GM11168 (cell line): ENCODE data around the gene FUS.
"Not testable (repeated sequence)": the region's sequence is repeated elsewhere in the genome, so short reads cannot be mapped to it uniquely, and the experiment has no call there.

Experiments used
- in situ Hi-C: fragments of 300-500 bp; cut with MboI; formaldehyde crosslinking; loops from one replicate; pipeline ENCODE4 v1.12.0; 2022; ENCODE audit warnings: low sequenced_read_pairs; ENCODE audit not compliant: unreplicated experiment

The FUS gene

DNA sequence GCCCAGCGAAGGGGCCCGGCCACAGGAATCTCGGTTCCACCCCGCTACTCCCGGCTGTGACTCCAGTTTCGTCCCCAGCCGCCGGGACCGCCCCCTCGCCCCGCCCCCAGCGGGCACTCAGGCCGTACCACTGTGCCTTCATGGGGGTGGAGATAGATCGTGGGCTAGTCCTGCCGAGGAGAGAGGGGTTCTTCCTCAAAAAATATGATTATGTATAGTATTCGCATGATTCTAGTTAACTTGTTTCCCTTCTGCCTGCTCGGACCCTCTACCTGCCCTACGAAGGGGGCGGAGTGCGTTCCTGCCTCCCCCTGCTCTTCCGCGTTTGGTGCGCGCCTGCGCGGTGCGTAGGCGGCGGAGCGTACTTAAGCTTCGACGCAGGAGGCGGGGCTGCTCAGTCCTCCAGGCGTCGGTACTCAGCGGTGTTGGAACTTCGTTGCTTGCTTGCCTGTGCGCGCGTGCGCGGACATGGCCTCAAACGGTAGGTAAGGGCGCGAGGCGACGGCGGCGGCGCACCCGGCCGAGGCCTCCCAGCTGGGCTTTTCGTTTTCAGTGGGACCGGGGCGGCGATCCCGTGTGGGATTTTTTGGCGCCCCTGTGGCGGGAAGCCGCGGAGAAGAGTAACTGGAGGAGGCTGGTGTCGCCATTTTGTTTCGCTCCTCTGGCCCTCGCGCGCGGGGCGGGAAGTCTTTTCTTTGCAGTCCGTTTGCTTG lies at the start of gene FUS:
Gene FUS, plus strand, starts transcription at position 393 of the 713 bp plus-strand sequence. Its CDS starts 76 bp downstream, at position 469.
- in situ Hi-C loops: no loop called here

DNA sequence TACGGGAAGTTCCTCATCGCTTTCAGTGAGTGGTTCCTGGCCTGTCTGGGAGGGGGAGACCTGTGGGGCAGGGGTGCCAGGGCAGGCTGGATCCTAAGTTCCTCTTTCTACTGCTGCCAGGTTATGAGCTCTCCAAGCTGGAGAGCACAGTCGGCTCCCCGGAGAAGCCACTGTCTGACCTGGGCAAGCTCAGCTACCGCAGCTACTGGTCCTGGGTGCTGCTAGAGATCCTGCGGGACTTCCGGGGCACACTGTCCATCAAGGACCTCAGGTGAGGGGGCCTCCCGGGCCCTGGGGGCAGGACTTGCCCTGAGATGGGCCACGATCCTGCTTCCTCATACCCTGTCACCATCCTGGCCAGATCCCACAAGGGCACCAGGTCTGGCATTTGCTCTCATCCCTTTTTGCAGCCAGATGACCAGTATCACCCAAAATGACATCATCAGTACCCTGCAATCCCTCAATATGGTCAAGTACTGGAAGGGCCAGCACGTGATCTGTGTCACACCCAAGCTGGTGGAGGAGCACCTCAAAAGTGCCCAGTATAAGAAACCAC lies 49.5 kb upstream of the FUS start:
- in situ Hi-C loops: no loop called here

DNA sequence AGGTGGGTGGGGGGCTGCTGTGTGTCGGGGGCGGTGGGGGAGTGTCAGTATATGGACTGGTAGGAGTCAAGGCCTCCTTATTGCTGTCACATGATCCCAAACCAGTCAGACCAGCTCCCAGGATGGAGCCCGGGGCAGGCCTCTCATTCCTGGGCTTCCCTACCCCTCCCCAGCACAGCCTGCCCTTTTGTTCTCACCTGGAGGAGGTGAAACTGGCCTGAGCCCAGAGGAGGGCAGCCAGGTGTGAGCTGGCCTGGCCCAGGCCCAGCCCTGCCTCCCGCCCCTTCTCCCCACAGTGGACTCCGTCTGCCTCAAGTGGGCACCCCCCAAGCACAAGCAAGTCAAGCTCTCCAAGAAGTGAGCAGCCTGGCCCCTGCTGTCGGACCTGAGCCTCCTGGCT lies 49.0 kb upstream of the FUS start:
- in situ Hi-C loops: no loop called here

DNA sequence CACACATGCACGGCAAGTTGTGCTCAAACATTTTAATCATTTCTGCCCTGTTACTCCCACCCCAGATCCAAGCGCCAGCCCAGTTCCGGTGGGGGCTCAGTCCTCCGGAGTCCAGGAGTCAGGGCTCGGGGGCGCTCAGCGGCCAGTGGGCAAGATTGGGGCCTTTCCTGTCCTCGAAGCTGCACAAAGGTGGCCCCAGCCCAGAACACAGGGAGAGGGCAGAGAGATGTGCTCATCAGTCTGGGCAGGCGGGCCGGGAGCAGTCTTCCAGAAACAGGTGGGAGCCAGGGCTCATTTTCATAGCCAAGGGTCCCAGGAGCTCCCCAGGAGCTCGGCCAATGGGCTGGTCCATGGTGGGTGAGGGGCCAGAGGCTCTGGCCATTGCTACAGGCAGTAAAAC lies 48.5 kb upstream of the FUS start:
- in situ Hi-C loops: no loop called here

DNA sequence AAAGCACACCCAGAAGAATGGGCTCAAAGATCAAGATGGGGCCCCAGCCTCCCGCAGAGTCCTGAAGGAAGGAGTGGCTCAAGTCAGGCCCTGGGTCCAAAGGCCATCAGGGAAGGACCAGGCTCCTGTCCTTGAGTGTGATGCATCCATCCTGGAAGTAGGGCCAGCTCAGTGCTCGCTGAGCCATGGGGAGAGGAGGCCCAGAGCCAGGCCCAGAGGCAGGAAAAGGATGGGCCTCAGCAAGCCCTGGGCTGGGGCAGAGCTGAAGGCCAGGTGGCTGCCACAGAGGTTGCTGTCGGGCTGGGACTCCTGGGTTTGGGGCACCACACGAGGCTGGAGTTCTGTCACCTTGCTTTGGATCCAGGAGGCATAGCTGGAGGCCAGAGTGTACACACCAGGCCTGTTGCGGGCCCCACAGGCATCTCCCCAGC lies 48.1 kb upstream of the FUS start:
- in situ Hi-C loops: no loop called here

DNA sequence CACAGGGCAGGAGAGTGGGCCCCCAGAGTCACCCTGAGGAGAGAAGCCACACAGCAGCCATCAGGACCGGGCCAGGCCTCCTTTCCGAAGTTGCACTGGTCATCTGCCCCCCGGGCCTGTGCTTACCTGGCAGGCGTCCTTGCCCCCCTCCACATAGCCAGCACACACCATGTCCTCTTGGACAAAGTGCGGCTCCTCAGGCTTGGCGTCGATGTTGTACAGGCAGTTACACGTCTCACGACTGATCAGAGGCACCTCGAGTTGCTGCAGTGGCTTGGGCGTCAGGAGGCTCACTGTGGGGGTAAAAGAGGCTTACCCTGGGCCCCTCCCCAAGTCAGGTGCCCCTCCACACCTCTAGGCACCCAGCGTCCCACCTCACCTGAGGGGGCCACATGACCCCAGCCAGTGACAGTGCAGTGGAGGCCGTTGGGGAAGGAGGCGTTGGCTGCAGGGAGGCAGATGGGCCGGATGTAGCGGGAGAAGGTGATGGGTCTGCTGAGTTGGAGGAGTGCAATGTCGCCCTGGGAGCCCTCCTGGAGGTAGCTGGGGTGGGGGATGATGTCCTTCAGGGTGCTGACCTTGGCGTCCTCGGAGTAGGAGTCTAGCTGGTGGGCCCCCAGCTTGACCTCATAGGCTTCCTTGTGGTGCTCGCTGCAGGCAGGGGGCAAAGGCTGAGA lies 47.5 kb upstream of the FUS start:
- in situ Hi-C loops: no loop called here

DNA sequence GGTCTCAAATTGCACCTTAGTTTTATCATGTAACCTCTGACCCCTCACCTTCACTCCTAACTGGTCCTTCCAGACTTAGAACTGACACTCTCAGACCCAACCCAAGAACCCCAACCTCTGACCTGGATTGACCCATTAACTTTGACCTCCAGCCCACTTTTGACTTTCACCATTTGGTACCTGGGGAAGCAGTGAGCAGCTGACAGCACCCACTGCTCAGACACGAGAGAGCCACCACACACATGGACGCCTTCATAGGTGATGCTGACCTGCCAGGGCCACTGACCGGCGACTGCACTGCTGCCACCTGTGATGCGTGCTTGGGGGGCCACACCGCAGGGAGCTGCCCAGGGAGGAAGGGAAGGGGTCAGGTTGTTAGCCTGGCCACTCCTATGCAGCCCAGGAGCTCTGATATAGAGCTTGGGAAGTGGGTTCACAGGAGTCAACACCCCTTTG lies 46.9 kb upstream of the FUS start:
- in situ Hi-C loops: no loop called here

DNA sequence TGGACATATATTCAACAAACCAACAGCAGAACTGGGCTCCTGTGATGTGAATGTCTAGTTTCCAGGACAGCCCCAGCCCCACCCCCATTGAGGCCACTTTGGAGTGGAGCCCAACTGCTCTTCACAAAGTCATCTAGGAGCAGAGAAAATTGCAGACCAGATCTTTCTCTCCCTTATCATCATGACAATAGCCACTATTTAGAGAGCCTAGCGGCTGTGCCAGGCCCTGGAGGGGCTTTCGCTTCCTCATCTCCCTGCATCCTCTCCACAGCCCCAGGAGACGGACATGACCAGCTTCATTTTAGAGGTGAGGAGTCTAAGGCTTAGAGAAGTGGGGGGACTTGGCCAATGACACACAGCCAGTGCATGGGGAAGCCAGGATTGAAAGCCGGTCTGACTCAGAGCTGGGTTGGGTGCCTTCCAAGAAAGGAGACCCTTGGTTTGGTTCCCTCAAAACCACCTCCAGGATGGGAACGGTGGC lies 45.8 kb upstream of the FUS start:
- in situ Hi-C loops: no loop called here

DNA sequence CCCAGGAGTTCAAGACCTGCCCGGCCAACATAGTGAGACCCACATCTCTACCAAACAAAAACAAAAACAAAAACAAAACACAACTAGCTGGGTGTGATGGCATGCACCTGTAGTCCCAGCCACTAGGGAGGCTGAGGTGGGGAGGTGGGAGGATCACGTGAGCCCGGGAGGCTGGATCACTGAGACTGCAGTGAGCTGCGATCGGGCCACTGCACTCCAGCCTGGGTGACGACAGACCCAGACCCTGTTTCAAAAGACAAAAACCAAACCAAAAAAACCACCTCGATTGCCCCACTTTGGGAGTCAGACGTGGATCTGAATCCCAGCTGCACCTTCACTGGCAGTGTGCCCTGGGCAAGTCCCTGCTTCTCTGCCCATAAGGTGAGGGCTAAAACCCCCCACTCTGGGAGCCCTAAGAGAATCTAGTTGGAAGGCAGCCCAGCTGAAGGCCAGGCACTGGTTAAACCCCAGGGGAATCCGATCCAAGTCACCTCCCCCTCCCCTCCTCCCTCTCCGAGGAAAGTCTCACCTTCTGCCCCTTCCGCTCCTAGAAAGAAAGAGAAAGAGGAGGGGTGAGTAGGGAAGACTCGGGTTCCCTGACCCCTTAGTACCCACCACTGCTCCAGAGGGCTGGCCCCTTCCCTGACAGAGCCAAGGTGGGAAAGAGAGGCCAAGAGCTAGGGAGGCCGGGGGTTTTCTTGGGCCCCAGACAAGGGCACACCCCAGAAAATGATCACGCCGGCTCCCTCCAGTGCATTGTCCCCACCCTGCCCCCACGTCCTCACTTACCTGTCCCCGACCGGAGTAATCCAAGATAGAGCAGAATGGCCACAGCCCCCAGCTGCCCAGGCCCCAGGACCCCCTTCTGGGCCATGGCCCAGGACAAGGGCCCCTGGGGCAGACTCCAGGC lies 45.1 kb upstream of the FUS start:
- in situ Hi-C loops: no loop called here

DNA sequence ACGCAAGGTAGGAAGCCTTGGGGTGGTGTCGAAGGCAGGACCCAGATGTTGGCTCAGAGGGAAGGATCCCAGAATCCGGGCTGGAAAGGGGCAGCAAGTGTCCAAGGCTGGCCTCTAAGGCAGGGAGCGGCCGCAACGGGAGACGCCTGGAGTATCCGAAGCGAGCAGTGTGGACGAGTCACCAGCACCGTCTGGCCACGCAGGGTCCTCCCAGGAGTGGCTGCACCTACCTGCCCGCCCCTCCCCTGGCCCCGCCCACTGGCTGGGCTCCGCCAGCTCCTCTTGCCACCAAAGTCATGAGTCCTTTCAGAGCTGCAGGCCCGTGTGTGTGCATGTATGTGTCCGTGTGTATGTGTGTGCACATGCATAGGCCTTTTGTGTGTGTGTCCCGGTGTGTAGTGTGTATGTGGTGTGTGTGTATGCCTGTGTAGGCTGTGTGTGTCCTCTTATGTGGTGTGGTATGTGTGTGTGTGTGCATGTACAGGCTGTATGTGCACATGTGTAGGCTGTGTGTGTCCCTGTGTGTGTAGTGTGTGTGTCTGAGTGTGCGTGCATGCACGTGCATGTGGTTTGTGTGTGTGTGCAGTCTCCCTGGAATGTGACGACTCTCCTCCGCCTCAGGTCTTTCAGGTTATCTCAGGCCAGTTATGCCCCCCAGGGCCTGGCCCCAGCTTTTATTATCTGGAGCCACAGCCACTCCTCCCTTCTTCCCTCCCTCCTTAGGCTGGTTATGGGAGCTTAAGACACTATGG lies 44.2 kb upstream of the FUS start, which contains the start of gene PRSS8:
Gene PRSS8, minus strand, starts transcription at position 193 of the 752 bp plus-strand sequence. CDS start 229 bp downstream, outside the sequence.
- in situ Hi-C loops: no loop called here

DNA sequence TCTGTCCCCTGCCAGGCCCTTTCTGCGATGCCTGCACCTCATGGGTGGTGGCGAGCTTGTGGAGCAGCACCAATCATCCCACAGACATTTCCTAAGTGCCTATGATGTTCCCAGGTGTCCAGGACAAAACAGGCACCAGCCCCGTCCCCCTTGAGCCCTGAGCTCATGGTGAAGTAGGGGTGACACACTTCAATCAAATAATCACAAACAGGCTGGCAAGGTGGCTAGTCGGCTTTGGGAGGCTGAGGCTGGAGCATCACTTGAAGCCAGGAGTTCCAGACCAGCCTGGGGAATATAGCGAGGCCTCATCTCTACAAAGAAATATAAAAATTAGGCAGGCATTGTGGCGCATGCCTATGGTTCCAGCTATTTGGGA lies 43.7 kb upstream of the FUS start:
- in situ Hi-C loops: no loop called here

DNA sequence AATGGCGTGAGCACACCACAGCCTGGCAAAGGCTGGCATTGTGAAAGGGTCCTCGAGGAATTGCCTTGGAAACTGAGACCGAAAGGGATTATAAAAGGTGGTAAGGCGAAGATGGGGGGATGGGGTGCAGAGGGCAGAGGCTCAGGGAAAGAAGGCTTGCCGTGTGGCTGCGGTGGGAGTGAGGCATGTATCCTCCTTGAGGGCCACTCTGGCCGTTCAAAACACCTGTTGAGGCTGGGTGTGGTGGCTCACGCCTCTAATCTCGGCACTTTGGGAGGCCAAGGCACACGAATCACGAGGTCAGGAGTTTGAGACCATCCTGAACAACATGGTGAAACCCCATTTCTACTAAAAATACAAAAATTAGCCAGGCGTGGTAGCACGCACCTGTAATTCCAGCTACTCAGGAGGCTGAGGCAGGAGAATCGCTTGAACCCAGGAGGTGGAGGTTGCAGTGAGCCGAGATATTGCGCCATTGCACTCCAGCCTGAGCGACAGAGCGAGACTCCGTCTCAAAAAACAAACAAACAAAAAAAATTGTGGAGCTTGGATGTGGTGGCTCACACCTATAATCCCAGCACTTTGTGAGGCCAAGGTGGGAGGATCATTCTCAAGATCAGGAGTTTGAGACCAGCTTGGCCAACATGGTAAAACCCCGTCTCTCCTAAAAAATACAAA lies 43.0 kb upstream of the FUS start:
- in situ Hi-C loops: not testable (repeated sequence)

DNA sequence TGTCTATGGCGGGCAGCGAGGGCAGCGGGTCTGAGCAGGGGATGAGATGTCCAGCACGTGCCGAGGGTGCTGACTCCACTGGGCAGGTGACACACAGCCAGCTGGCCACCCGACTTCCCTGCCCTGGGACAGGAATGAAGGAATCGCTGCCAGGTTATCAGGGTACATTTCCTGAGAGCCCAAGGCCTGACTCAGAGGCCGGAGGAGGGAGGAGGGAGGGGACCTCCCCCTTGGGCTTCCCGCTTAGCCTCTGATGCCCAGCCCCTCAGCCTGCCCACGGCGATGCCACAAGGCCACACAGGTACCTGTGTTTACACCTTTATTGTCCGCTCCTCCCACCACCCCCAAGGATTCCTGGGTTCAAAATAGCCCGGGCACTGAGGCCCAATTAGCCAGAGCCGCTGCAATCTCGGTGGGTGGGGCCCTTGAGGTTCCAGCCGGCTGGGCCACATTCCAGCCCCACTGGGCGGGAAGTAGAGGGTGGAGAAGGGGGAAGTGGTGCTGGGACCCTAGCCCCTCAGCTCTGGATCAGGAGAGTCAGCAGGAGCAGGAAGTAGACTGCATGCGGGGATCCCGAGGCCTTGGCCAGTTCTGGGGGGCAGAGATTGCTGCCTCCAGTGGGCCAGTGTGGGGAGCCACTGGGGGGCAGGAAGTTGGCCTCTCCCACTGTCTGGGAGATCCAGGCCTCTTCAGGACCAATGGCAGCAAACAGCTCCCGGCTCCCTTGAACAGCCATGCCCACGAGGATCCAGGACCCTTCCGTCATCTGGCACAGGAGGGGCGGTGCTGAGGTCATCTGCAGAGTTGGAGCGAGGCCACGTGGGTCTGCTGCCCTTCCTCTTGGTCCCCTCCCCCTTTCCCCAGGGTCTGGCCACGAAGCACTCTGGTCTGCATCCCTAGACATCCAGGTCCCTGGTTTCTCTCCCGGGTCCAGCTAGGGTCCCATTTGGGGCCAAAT lies 41.0 kb upstream of the FUS start:
- in situ Hi-C loops: no loop called here

DNA sequence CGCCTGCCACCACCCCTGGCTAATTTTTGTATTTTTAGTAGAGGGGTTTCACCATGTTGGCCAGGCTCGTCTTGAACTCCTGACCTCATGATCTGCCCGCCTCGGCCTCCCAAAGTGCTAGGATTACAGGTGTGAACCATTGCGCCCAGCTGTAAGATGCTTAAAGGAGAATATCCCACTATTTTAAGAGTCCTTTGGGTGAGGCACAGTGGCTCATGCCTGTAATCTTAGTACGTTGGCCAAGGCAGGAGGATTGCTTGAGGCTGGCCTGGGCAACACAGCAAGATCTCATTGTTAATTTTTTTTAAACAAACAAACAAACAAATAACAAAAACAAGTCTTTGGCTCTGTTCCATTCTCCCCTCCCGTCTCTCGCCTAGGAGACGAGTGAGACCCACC lies 38.9 kb upstream of the FUS start:
- in situ Hi-C loops: not testable (repeated sequence)

DNA sequence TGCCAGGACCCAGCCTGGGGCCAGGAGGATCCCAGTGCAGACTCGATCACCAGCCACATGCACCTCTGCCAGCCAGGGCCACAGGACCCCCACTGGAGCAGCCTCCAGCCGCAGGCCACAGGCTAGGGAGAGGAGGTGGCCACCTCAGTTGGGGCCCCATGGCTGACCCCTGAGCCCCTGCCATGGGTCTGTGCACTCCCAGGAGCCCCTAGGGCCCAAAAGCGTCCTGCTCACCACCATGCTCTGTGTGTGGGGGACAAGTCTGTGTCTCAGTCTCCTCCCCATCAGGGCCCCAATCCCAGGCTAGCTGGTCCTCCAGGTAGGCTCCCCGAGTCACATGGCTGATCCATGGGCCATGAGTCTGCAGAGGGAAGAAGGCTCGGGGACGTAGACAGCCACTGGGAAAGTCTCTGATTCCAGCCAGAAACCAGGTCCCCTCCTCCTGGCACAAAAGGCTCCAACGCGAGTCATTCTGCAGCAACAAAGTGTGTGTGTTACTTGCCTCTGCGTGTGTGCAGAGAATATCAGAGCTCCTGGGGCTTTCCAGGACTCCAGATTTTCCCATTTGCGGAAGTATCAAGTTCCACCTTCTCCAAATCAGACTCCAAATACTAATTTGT lies 38.3 kb upstream of the FUS start:
- in situ Hi-C loops: no loop called here

DNA sequence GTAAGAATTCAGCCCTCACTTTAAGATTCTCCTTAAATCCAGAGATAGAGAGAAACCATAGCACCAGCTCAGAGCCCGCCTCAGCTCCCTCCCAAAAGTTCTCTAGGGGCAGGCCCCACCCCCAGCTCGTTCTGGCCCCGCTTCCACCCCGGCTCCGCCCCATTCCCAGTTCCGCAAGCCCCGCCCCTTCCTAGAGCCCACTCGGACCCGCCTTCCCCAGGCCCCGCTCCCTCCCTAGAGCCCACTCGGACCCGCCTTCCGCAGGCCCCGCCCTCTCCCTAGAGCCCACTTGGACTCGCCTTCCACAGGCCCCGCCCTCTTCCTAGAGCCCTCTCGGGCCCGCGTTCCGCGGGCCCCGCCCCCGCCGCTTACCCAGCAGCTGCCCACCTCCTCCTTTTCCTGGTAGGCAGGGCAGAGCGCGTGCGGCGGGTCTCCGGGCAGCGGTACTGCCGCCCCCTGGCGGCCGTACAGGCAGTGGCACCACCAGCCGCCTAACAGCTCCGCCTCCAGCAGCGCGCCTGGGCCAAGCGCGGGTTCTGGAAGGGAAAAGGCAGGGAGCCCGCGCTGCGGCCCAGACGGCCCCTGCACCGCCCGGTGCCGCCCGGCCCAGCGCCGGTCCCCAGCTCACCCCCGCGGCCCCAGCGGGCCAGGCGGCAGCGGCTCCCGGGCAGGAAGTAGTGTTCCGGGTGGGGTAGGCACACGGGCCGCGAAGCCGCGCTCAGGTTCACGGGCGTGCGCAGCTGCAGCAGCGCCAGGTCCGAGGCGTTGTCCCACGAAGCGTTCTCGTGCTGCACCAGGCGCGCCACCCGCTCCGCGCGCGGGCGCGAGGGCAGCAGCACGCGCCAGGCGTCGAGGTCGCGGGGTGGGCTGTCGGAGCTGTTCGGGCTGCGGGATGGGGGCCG lies 37.6 kb upstream of the FUS start:
- in situ Hi-C loops: no loop called here
